OCI-LY7 (cell line): ENCODE data around the gene USP6NL. TPM values are rescaled to one million over a fixed set of nuclear protein-coding genes. Genes with fewer than 3 reads are reported as not detected.

Experiments used
- BruUV-seq: library from RNA; stranded (reverse); fragments of 400-500 nt; replicated peaks from 2 replicates; lab custom pipeline; 2021; lab: Mats Ljungman, UMichigan
- CTCF ChIA-PET: fragments of 300-600 bp; sonication (Branson Sonifier 250); formaldehyde crosslinking; loops from one replicate; lab custom pipeline; 2022; ENCODE audit warnings: antibody characterized with exemption; ENCODE audit not compliant: unreplicated experiment; lab: Charles Lee
- POLR2A ChIA-PET: fragments of 300-600 bp; sonication (Branson Sonifier 250); formaldehyde crosslinking; loops from one replicate; lab custom pipeline; 2022; ENCODE audit warnings: antibody characterized with exemption; lab: Charles Lee
- DNase-seq: peaks from one replicate; pipeline ENCODE4 v3.0.0-alpha.2; 2015; ENCODE audit warnings: low spot score
- H2AFZ ChIP-seq: fragments of 200-600 bp; sonication (generic), shearing (Covaris generic); 2 replicates; pipeline ENCODE4 v1.6.1; 2014; ENCODE audit warnings: mild to moderate bottlenecking, antibody characterized with exemption, low read length, moderate library complexity
- H3K27ac ChIP-seq: fragments of 200-600 bp; sonication (generic); 2 replicates; pipeline ENCODE4 v1.5.1; 2014; ENCODE audit warnings: mixed run types, low read depth, mild to moderate bottlenecking, moderate library complexity, low read length, inconsistent platforms; ENCODE audit not compliant: poor library complexity, severe bottlenecking
- H3K36me3 ChIP-seq: fragments of 200-600 bp; sonication (generic); 2 replicates; pipeline ENCODE4 v1.6.1; 2014; ENCODE audit warnings: mild to moderate bottlenecking, antibody characterized with exemption, low read length, moderate library complexity, mixed read lengths; ENCODE audit not compliant: insufficient read depth
- H3K4me1 ChIP-seq: fragments of 200-600 bp; sonication (generic); 2 replicates; pipeline ENCODE4 v1.5.1; 2014; ENCODE audit warnings: mild to moderate bottlenecking, low read length; ENCODE audit not compliant: insufficient read depth, poor library complexity, severe bottlenecking
- H3K4me2 ChIP-seq: fragments of 200-600 bp; sonication (generic); 2 replicates; pipeline ENCODE4 v1.6.1; 2014; ENCODE audit warnings: mild to moderate bottlenecking, low read length
- H3K4me3 ChIP-seq: fragments of 200-600 bp; sonication (generic); 2 replicates; pipeline ENCODE4 v1.5.1; 2014; ENCODE audit warnings: mild to moderate bottlenecking, low read depth, low read length; ENCODE audit not compliant: poor library complexity, severe bottlenecking
- H3K79me2 ChIP-seq: fragments of 200-600 bp; sonication (generic); 2 replicates; pipeline ENCODE4 v1.6.1; 2016; ENCODE audit warnings: low read depth, mild to moderate bottlenecking, low read length, moderate library complexity, mixed read lengths; ENCODE audit not compliant: insufficient read depth
- H3K9me2 ChIP-seq: fragments of 200-600 bp; sonication (generic); 2 replicates; pipeline ENCODE4 v1.6.1; 2016; ENCODE audit warnings: mild to moderate bottlenecking, low read length, mixed read lengths; ENCODE audit not compliant: insufficient read depth
- H3K9me3 ChIP-seq: fragments of 200-600 bp; sonication (generic); 2 replicates; pipeline ENCODE4 v1.6.1; 2014; ENCODE audit warnings: mild to moderate bottlenecking, mixed run types, low read length, mixed read lengths
- H4K20me1 ChIP-seq: fragments of 200-600 bp; sonication (generic); 2 replicates; pipeline ENCODE4 v1.6.1; 2014; ENCODE audit warnings: mild to moderate bottlenecking, antibody characterized with exemption, low read length, moderate library complexity, mixed read lengths; ENCODE audit not compliant: insufficient read depth
- EZH2phosphoT487 ChIP-seq: fragments of 200-600 bp; sonication (generic); IDR thresholded peaks from 2 replicates; pipeline ENCODE4 v1.6.1; 2018; ENCODE audit warnings: low read depth, borderline replicate concordance, mild to moderate bottlenecking, mixed run types, antibody characterized with exemption, low read length, moderate library complexity, mixed read lengths
- intact Hi-C: fragments of 100-400 bp; cut with micrococcal nuclease; formaldehyde crosslinking; loops from one replicate; pipeline ENCODE4 v1.10.0; 2022; ENCODE audit not compliant: unreplicated experiment
- total RNA-seq, 2 experiments: library from RNA; depleted of rRNA in 1 of 2; stranded (reverse); fragments of >200 nt in 1 of 2; shearing (Covaris generic) in 1 of 2; gene quantifications; 2 replicates each; pipeline ENCODE4 v1.2.3, GENCODE V29; 2014 to 2022
- TF ChIP-seq, protein P1 (sequence below): fragments of 200-600 bp; sonication (generic); conservative IDR thresholded peaks from 2 replicates; pipeline ENCODE4 v1.5.1; 2014; ENCODE audit warnings: mild to moderate bottlenecking, antibody characterized with exemption, low read length, moderate library complexity, mixed read lengths

Gene USP6NL
- total RNA-seq, 2 experiments from 2014 or later = 41.7 to 59.7 TPM

DNA sequence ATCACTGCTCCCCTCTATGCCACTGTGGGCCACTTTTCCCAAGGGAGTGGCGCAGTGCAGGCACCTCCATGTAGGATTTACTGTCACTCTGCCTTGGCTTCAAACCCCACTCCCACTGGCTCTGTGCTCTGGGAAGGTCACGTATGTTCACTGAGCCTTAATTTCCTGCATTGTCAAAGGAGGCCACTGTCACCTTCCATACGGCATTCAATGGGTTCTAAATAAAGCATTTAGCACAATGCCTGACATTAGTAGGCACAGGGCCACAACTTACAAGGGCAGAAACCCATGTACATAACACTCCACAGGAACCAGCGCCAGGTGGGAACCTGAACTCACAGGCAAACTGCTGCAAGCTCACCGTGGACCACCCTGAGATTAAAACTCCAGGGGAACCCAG, 196.4 kb downstream of the USP6NL start:
- Histone ChIP-seq H3K4me2 (no peak overlapping the region), H3K9me2 (no peaks in the 10 kb centered on the region), H2AFZ (no peak overlapping the region), H3K27ac (no peak overlapping the region), H3K4me1 (no peaks in the 10 kb centered on the region), H3K79me2 (no peaks in the 10 kb centered on the region), H3K4me3 (no peak overlapping the region), H4K20me1 (no peaks in the 10 kb centered on the region), H3K9me3 (0 out of 2 replicates have a peak, but pooled peaks cover 4% of the 10 kb centered on the region), H3K36me3 (no peaks in the 10 kb centered on the region)
- CTCF ChIA-PET = no interaction called here
- intact Hi-C loops = no loop called here
- POLR2A ChIA-PET = no interaction called here
- TF ChIP-seq, protein P1, sequence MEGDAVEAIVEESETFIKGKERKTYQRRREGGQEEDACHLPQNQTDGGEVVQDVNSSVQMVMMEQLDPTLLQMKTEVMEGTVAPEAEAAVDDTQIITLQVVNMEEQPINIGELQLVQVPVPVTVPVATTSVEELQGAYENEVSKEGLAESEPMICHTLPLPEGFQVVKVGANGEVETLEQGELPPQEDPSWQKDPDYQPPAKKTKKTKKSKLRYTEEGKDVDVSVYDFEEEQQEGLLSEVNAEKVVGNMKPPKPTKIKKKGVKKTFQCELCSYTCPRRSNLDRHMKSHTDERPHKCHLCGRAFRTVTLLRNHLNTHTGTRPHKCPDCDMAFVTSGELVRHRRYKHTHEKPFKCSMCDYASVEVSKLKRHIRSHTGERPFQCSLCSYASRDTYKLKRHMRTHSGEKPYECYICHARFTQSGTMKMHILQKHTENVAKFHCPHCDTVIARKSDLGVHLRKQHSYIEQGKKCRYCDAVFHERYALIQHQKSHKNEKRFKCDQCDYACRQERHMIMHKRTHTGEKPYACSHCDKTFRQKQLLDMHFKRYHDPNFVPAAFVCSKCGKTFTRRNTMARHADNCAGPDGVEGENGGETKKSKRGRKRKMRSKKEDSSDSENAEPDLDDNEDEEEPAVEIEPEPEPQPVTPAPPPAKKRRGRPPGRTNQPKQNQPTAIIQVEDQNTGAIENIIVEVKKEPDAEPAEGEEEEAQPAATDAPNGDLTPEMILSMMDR = no peak
- TF ChIP-seq EZH2phosphoT487 = no peak
- DNase-seq = no peak
- BruUV-seq = no TSS peak

DNA sequence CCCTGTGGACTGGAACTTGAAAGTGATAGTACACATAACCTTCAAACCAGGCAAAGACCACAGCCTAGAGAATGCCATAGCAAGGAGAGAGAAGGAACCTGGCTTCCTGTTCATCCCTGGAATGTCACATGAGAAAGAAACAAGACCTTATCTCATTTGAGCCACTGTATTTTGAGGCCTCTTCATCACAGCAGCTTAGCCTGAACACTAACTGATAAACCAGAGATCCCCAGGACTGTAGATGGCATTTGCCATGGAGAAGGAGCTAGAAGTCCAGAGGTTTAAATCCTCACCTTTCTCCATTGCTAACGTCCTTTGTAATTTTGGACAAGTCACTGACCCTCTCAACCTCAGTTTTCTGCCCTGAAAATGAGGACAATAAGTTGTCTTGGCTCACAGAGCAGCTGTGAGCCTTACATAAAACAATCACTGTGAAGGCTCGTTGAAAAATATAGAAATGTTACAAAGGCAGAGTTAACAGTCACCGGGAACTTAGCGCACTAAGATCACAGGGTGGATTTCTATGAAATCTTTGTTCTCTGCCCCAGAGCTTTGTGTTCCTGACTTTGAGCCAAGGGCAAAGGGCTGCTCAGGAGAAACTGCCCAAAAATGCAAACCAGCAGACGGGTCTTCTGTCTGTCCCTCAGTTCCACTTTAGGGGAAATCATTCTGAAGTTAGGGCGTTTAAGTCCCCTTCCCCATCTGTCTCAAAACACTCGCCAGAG, 197.0 kb downstream of the USP6NL start:
- no peak for TF ChIP-seq EZH2phosphoT487
- TF ChIP-seq, protein P1 = no peak
- Histone ChIP-seq H3K4me3 (no peak overlapping the region), H3K27ac (no peak overlapping the region), H3K36me3 (no peaks in the 10 kb centered on the region), H3K9me2 (no peaks in the 10 kb centered on the region), H3K79me2 (no peaks in the 10 kb centered on the region), H3K4me2 (no peak overlapping the region), H3K9me3 (0 out of 2 replicates have a peak, but pooled peaks cover 4% of the 10 kb centered on the region), H3K4me1 (no peaks in the 10 kb centered on the region), H4K20me1 (no peaks in the 10 kb centered on the region), H2AFZ (no peak overlapping the region)
- ChIA-PET POLR2A (interaction anchor here (0.6 to 0.7 kb wide), 2 partner anchors 12 to 20 kb away, joined by 3 to 5 read pairs; no protein-coding TSS in a partner anchor), CTCF (no interaction called here)
- intact Hi-C loops = no loop called here
- DNase-seq = no peak
- BruUV-seq = no TSS peak

DNA sequence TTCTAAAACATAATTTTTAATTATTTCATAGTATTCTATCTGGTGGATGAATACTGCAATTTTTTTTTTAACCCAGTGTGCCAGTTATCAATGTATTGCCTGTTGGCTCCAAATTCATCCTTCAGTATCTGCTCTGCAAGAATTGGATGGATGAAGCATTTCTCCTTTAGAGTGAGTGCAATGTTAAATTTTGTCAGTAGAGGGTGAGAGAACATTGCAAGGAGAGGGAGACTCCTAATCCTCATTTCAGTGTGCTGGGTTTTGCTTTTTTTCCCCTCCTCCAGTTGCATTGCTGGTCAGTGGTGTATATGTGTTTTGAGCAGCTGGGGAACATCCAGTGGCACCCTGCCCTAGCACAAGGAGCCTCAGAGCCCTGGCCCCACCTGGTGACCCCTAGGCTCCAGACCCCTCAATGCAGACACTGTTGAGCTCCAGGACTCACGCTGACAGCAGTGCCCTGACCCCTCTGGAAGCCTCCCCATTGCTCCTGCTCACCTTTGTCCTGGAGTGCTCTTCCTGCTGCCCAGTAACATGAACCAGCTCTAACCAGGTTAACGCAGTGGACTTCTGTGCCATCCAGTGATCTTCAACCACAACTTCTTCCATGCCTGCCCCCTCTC, 199.4 kb downstream of the USP6NL start:
- ChIA-PET CTCF (no interaction called here), POLR2A (no interaction called here)
- Histone ChIP-seq H2AFZ (no peak overlapping the region), H4K20me1 (no peaks in the 10 kb centered on the region), H3K9me2 (no peaks in the 10 kb centered on the region), H3K4me1 (peaks cover 10% of the 10 kb centered on the region), H3K79me2 (no peaks in the 10 kb centered on the region), H3K9me3 (no peaks in the 10 kb centered on the region), H3K4me3 (no peak overlapping the region), H3K4me2 (no peak overlapping the region), H3K36me3 (no peaks in the 10 kb centered on the region), H3K27ac (no peak overlapping the region)
- TF ChIP-seq EZH2phosphoT487 = no peak
- TF ChIP-seq, protein P1 = peak; percentile 73
- no TSS peak for BruUV-seq
- intact Hi-C loops = no loop called here
- DNase-seq = peak; percentile 23
